ENCODE data around the gene INPP4B.

The INPP4B gene

DNA sequence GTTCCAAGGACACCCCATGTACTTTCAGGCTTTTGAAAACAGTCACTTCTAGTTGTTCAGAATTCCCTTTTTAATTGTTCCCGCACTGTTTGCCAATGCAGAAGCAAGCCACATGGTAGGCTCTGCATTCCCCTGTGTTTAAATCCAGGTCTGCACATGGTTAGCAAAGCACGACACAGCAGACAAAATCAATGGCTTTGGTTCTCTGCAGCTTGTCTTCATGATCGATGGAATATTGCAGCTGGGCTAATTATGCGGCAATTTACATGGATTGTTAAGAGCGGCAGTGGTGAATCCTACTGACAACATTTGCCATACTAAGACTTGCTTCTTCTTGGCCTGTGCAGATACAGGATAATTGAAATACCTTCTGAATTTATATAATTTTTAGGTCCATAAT is 20.6 kb upstream of the INPP4B start:
- H2BK5ac ChIP-seq (ENCODE audit: low read length) = no peak overlapping the region
- H3K9me3 ChIP-seq (replicated peaks in 1 of 2; ENCODE audit: control insufficient read depth in 2 of 2, insufficient read depth in 1 of 2, low read depth in 1 of 2, low read length in 2 of 2) = no peaks in the 10 kb centered on the region
- H2BK12ac ChIP-seq (ENCODE audit: low read length) = no peak overlapping the region
- no peak overlapping the region for H2AK5ac ChIP-seq (ENCODE audit: low read depth, low read length)
- H3K9ac ChIP-seq (ENCODE audit: low read depth, low read length, poor library complexity) = no peak overlapping the region
- no peak overlapping the region for H3K4me2 ChIP-seq (ENCODE audit: insufficient read depth, low read length, poor library complexity, severe bottlenecking)
- no peaks in the 10 kb centered on the region for H3K36me3 ChIP-seq (replicated peaks in 1 of 2; ENCODE audit: control insufficient read depth in 2 of 2, insufficient read depth in 2 of 2, low read length in 2 of 2)
- no peak overlapping the region for H2AFZ ChIP-seq (ENCODE audit: low read length)
- no peaks in the 10 kb centered on the region for H3K27me3 ChIP-seq (ENCODE audit: control insufficient read depth in 3 of 3, insufficient read depth in 3 of 3, low read depth in 1 of 3, low read length in 3 of 3)
- no peak overlapping the region for H3K14ac ChIP-seq (ENCODE audit: low read length)
- H3K18ac ChIP-seq (ENCODE audit: low read length) = no peak overlapping the region
- no peaks in the 10 kb centered on the region for H3K79me1 ChIP-seq (ENCODE audit: low read depth, low read length)
- no peak overlapping the region for H3K4me3 ChIP-seq (ENCODE audit: low read length in 2 of 2)
- no peak overlapping the region for H3K23ac ChIP-seq (ENCODE audit: low read depth, low read length, poor library complexity)
- no peak overlapping the region for H2BK120ac ChIP-seq (ENCODE audit: low read depth, low read length)
- H3K27ac ChIP-seq (replicated peaks; ENCODE audit: low read length) = no peak overlapping the region
- no peaks in the 10 kb centered on the region for H3K4me1 ChIP-seq (ENCODE audit: control insufficient read depth in 2 of 2, insufficient read depth in 1 of 2, low read depth in 1 of 2, low read length in 2 of 2)
- H4K91ac ChIP-seq (ENCODE audit: low read depth, low read length, poor library complexity) = no peak overlapping the region
- no peak overlapping the region for H3K4ac ChIP-seq (ENCODE audit: low read length)
- no peak overlapping the region for H2BK15ac ChIP-seq (ENCODE audit: low read length)
- no peak overlapping the region for H4K8ac ChIP-seq (ENCODE audit: low read depth, low read length)
- no peak for DNase-seq (ENCODE audit: low spot score)
- WGBS, 2 donors (ENCODE audit: extremely low coverage in 2 of 2, insufficient read length in 2 of 2, insufficient replicate concordance in 1 of 2) = no CpG with 5 or more reads among the region's 5 CpGs

GRCh38 chr4:142861351-142861750 is 15.2 kb upstream of the INPP4B start:
- no peak overlapping the region for H2BK12ac ChIP-seq (ENCODE audit: low read length)
- H2BK5ac ChIP-seq (ENCODE audit: low read length) = no peak overlapping the region
- H3K36me3 ChIP-seq (replicated peaks in 1 of 2; ENCODE audit: control insufficient read depth in 2 of 2, insufficient read depth in 2 of 2, low read length in 2 of 2) = no peaks in the 10 kb centered on the region
- no peak overlapping the region for H4K8ac ChIP-seq (ENCODE audit: low read depth, low read length)
- H3K18ac ChIP-seq (ENCODE audit: low read length) = no peak overlapping the region
- H3K9ac ChIP-seq (ENCODE audit: low read depth, low read length, poor library complexity) = no peak overlapping the region
- WGBS, 2 donors (ENCODE audit: extremely low coverage in 2 of 2, insufficient read length in 2 of 2, insufficient replicate concordance in 1 of 2) = no CpG with 5 or more reads among the region's 1 CpG
- H3K14ac ChIP-seq (ENCODE audit: low read length) = no peak overlapping the region
- H2AK5ac ChIP-seq (ENCODE audit: low read depth, low read length) = no peak overlapping the region
- no peak overlapping the region for H2AFZ ChIP-seq (ENCODE audit: low read length)
- no peak overlapping the region for H3K4ac ChIP-seq (ENCODE audit: low read length)
- H3K9me3 ChIP-seq (replicated peaks in 1 of 2; ENCODE audit: control insufficient read depth in 2 of 2, insufficient read depth in 1 of 2, low read depth in 1 of 2, low read length in 2 of 2) = no peaks in the 10 kb centered on the region
- H3K27ac ChIP-seq (replicated peaks; ENCODE audit: low read length) = no peak overlapping the region
- no peak overlapping the region for H3K23ac ChIP-seq (ENCODE audit: low read depth, low read length, poor library complexity)
- no peak overlapping the region for H2BK120ac ChIP-seq (ENCODE audit: low read depth, low read length)
- no peaks in the 10 kb centered on the region for H3K27me3 ChIP-seq (ENCODE audit: control insufficient read depth in 3 of 3, insufficient read depth in 3 of 3, low read depth in 1 of 3, low read length in 3 of 3)
- H3K4me3 ChIP-seq (ENCODE audit: low read length in 2 of 2) = no peak overlapping the region
- no peaks in the 10 kb centered on the region for H3K4me1 ChIP-seq (ENCODE audit: control insufficient read depth in 2 of 2, insufficient read depth in 1 of 2, low read depth in 1 of 2, low read length in 2 of 2)
- no peak for DNase-seq (ENCODE audit: low spot score)
- H4K91ac ChIP-seq (ENCODE audit: low read depth, low read length, poor library complexity) = no peak overlapping the region
- H3K79me1 ChIP-seq (ENCODE audit: low read depth, low read length) = no peaks in the 10 kb centered on the region
- H3K4me2 ChIP-seq (ENCODE audit: insufficient read depth, low read length, poor library complexity, severe bottlenecking) = no peak overlapping the region
- H2BK15ac ChIP-seq (ENCODE audit: low read length) = no peak overlapping the region

GRCh38 chr4:142858965-142859364 is 12.9 kb upstream of the INPP4B start:
- Histone ChIP-seq H3K4me2 (ENCODE audit: insufficient read depth, low read length, poor library complexity, severe bottlenecking) (no peak overlapping the region), H2AK5ac (ENCODE audit: low read depth, low read length) (no peak overlapping the region), H3K9me3 (replicated peaks in 1 of 2; ENCODE audit: control insufficient read depth in 2 of 2, insufficient read depth in 1 of 2, low read depth in 1 of 2, low read length in 2 of 2) (no peaks in the 10 kb centered on the region), H3K27me3 (ENCODE audit: control insufficient read depth in 3 of 3, insufficient read depth in 3 of 3, low read depth in 1 of 3, low read length in 3 of 3) (no peaks in the 10 kb centered on the region), H4K8ac (ENCODE audit: low read depth, low read length) (no peak overlapping the region), H3K23ac (ENCODE audit: low read depth, low read length, poor library complexity) (no peak overlapping the region), H3K4ac (ENCODE audit: low read length) (no peak overlapping the region), H4K91ac (ENCODE audit: low read depth, low read length, poor library complexity) (no peak overlapping the region), H3K18ac (ENCODE audit: low read length) (no peak overlapping the region), H3K9ac (ENCODE audit: low read depth, low read length, poor library complexity) (no peak overlapping the region), H2BK12ac (ENCODE audit: low read length) (no peak overlapping the region), H2BK5ac (ENCODE audit: low read length) (no peak overlapping the region), H3K4me3 (ENCODE audit: low read length in 2 of 2) (no peak overlapping the region), H3K27ac (replicated peaks; ENCODE audit: low read length) (no peak overlapping the region), H3K36me3 (replicated peaks in 1 of 2; ENCODE audit: control insufficient read depth in 2 of 2, insufficient read depth in 2 of 2, low read length in 2 of 2) (no peaks in the 10 kb centered on the region), H2BK15ac (ENCODE audit: low read length) (no peak overlapping the region), H2AFZ (ENCODE audit: low read length) (no peak overlapping the region), H3K79me1 (ENCODE audit: low read depth, low read length) (no peaks in the 10 kb centered on the region), H3K14ac (ENCODE audit: low read length) (no peak overlapping the region), H2BK120ac (ENCODE audit: low read depth, low read length) (no peak overlapping the region), H3K4me1 (ENCODE audit: control insufficient read depth in 2 of 2, insufficient read depth in 1 of 2, low read depth in 1 of 2, low read length in 2 of 2) (no peaks in the 10 kb centered on the region)
- DNase-seq (ENCODE audit: low spot score) = no peak

DNA sequence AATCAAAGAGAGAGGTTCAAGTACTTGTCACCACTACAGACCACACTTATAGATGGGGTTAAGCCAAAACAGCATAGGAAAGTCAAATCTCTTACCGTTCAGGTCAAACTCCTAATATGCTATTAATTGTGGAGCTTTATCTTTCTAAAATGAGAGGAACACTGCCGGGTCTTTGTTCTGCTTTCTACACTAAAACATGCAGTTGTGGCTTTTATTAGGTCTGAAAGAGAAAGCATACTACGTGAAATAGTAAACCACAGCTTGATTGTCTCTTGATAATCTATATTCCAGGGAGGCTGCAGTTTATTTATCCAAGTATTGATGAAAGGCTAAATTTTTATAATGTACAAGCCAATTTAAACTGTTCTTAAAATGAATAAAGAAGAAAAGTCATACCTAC is 12.3 kb upstream of the INPP4B start:
- Histone ChIP-seq H4K8ac (ENCODE audit: low read depth, low read length) (no peak overlapping the region), H2BK12ac (ENCODE audit: low read length) (no peak overlapping the region), H2BK120ac (ENCODE audit: low read depth, low read length) (no peak overlapping the region), H3K9me3 (replicated peaks in 1 of 2; ENCODE audit: control insufficient read depth in 2 of 2, insufficient read depth in 1 of 2, low read depth in 1 of 2, low read length in 2 of 2) (no peaks in the 10 kb centered on the region), H2BK15ac (ENCODE audit: low read length) (no peak overlapping the region), H3K4me1 (ENCODE audit: control insufficient read depth in 2 of 2, insufficient read depth in 1 of 2, low read depth in 1 of 2, low read length in 2 of 2) (no peaks in the 10 kb centered on the region), H3K4me3 (ENCODE audit: low read length in 2 of 2) (no peak overlapping the region), H3K79me1 (ENCODE audit: low read depth, low read length) (no peaks in the 10 kb centered on the region), H2BK5ac (ENCODE audit: low read length) (no peak overlapping the region), H3K23ac (ENCODE audit: low read depth, low read length, poor library complexity) (no peak overlapping the region), H3K27ac (replicated peaks; ENCODE audit: low read length) (no peak overlapping the region), H3K14ac (ENCODE audit: low read length) (no peak overlapping the region), H3K9ac (ENCODE audit: low read depth, low read length, poor library complexity) (no peak overlapping the region), H3K4ac (ENCODE audit: low read length) (no peak overlapping the region), H2AK5ac (ENCODE audit: low read depth, low read length) (no peak overlapping the region), H2AFZ (ENCODE audit: low read length) (no peak overlapping the region), H3K27me3 (ENCODE audit: control insufficient read depth in 3 of 3, insufficient read depth in 3 of 3, low read depth in 1 of 3, low read length in 3 of 3) (no peaks in the 10 kb centered on the region), H3K36me3 (replicated peaks in 1 of 2; ENCODE audit: control insufficient read depth in 2 of 2, insufficient read depth in 2 of 2, low read length in 2 of 2) (no peaks in the 10 kb centered on the region), H3K18ac (ENCODE audit: low read length) (no peak overlapping the region), H4K91ac (ENCODE audit: low read depth, low read length, poor library complexity) (no peak overlapping the region), H3K4me2 (ENCODE audit: insufficient read depth, low read length, poor library complexity, severe bottlenecking) (no peak overlapping the region)
- WGBS, 2 donors (ENCODE audit: extremely low coverage in 2 of 2, insufficient read length in 2 of 2, insufficient replicate concordance in 1 of 2) = no CpG with 5 or more reads among the region's 3 CpGs
- no peak for DNase-seq (ENCODE audit: low spot score)
